Endothelial cell (in vitro differentiated cells): ENCODE measurements around the gene CBL. TPM values are rescaled to one million over a fixed set of nuclear protein-coding genes. Genes with fewer than 3 reads are reported as not detected.

Experiments
- DNase-seq: peaks from one replicate; pipeline ENCODE4 v3.0.0; 2021; ENCODE audit warnings: low spot score
- H3K27ac Mint-ChIP-seq: one replicate; pipeline ENCODE4 v1.8.0; 2021; ENCODE audit warnings: mixed read lengths, inconsistent platforms; ENCODE audit not compliant: unreplicated experiment
- H3K27me3 Mint-ChIP-seq: one replicate; pipeline ENCODE4 v1.8.0; 2021; ENCODE audit warnings: mild to moderate bottlenecking, moderate library complexity, mixed read lengths, inconsistent platforms; ENCODE audit not compliant: unreplicated experiment
- H3K36me3 Mint-ChIP-seq: one replicate; pipeline ENCODE4 v1.8.0; 2021; ENCODE audit warnings: mild to moderate bottlenecking, low read depth, mixed read lengths, inconsistent platforms; ENCODE audit not compliant: unreplicated experiment
- H3K4me1 Mint-ChIP-seq: one replicate; pipeline ENCODE4 v1.8.0; 2021; ENCODE audit warnings: mild to moderate bottlenecking, mixed read lengths, inconsistent platforms; ENCODE audit not compliant: unreplicated experiment
- H3K4me3 Mint-ChIP-seq: one replicate; pipeline ENCODE4 v1.8.0; 2021; ENCODE audit warnings: mild to moderate bottlenecking, mixed read lengths, inconsistent platforms; ENCODE audit not compliant: unreplicated experiment
- H3K9me3 Mint-ChIP-seq: one replicate; pipeline ENCODE4 v1.8.0; 2021; ENCODE audit warnings: mixed read lengths, inconsistent platforms; ENCODE audit not compliant: unreplicated experiment
- total RNA-seq: library from RNA; stranded (reverse); fragmentation: NEBNext Ultra II Directional; extraction: Animal tissue kit (Norgen Biotek cat#: 25700); gene quantifications from one replicate; pipeline ENCODE4 v1.2.1, GENCODE V29; 2021; ENCODE audit not compliant: unreplicated experiment
- TF ChIP-seq, protein P1 (sequence below): fragments of 200-600 bp; sonication (generic); IDR thresholded peaks from one replicate; pipeline ENCODE4 v1.5.0; 2021; ENCODE audit warnings: antibody characterized with exemption; ENCODE audit not compliant: unreplicated experiment

CBL gene
- total RNA-seq, 1 donor from 2014 or later: 47.5 TPM

DNA sequence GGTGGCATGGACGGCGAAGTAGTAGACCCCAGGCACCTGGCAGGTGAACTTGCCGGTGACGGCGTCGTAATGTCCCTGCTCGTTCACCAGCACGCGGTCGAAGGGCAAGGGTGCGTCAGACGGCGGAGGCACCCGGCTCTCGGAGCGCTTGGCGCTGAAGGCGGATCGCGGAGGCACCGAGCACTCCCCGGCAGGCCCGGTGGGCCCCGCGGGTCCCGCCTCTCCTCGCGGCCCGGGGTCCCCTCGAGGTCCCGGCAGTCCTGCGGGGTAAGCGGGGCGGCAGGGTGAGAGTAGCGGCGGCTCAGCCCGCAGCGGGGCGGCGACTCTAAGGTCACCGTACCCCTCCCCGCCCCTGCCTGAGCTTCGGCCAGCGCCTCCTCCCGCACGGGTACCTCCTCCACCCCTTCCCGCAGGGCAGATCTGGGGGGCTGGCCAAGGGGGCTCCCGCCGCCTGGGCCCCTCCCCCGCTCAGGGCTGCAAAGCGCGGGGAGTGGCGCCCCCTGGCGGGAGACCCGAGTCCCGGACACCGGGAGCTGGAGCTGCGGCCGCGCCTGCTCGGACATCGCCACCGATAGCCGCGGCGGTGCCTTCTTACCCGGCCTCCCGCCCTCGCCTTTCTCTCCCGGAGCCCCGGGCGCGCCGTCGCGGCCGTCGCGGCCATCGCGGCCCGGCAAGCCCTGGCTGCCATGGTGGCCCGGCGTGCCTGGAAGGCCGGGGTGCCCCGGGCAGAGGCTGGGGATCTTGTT lies 133.6 kb downstream of the CBL start:
- DNase-seq: peak; percentile 80
- Mint-ChIP-seq H3K36me3 (no peaks in the 10 kb centered on the region), H3K9me3 (no peaks in the 10 kb centered on the region), H3K27me3 (peaks cover 21% of the 10 kb centered on the region), H3K4me3 (peak overlapping the region; percentile 37), H3K4me1 (peaks cover 46% of the 10 kb centered on the region), H3K27ac (no peak overlapping the region)
- TF ChIP-seq, protein P1, sequence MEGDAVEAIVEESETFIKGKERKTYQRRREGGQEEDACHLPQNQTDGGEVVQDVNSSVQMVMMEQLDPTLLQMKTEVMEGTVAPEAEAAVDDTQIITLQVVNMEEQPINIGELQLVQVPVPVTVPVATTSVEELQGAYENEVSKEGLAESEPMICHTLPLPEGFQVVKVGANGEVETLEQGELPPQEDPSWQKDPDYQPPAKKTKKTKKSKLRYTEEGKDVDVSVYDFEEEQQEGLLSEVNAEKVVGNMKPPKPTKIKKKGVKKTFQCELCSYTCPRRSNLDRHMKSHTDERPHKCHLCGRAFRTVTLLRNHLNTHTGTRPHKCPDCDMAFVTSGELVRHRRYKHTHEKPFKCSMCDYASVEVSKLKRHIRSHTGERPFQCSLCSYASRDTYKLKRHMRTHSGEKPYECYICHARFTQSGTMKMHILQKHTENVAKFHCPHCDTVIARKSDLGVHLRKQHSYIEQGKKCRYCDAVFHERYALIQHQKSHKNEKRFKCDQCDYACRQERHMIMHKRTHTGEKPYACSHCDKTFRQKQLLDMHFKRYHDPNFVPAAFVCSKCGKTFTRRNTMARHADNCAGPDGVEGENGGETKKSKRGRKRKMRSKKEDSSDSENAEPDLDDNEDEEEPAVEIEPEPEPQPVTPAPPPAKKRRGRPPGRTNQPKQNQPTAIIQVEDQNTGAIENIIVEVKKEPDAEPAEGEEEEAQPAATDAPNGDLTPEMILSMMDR: peak; percentile 99

DNA sequence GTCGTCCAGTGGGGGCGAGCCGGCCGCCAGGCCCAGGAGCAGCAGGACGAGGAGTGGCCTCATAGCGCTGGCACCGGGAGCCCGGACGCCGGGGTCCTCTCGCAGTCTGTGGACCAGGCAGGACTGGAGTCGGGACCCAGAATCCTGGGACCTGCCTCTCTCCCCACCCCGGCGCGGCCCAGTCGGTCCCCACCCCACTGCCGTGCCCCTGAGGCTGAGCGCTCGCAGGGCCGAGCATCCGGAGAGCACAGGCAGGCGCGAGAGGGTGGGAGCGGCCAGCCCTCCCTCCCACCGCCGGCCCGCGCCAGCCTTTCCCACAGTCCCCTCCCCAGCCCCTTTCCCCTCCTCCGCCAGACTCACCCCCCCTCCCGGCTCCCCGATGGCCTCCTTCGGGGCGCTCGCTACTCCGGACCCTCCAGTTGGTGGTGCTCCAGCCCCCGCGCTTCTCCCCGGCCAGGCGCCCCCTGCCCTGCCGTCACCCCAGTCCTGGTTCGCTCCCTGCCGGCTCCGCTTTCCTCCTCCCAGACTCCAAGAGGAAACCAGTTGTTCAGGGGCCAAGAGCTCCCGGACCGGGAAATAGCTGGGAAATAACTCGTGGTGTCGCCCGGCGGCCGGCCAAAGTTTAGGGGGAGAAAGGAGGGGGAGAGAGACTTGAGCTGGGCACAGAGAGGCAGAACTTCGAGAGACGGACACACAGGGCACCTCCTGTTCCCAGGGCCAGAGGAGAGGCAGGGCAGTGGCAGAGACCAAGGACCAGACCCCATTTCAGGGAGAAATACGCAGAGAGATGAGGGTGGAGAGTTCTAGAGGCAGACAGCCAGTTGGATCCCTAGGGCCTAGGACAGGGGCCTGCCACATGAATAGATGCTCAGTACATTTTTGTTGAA lies 134.4 kb downstream of the CBL start, which contains the start of gene C1QTNF5:
Gene C1QTNF5 (minus strand): TSS at position 549 of the 887 bp plus-strand sequence. CDS start 486 bp downstream, at position 63.
- Mint-ChIP-seq H3K27ac (peak within 1 kb of the TSS; percentile 72), H3K27me3 (peaks cover 23% of the 10 kb centered on the region), H3K9me3 (no peaks in the 10 kb centered on the region), H3K4me1 (peaks cover 38% of the 10 kb centered on the region), H3K36me3 (no peaks in the 10 kb centered on the region), H3K4me3 (peak within 1 kb of the TSS; percentile 85)
- TF ChIP-seq, protein P1: no peak
- peak; percentile 60 for DNase-seq

DNA sequence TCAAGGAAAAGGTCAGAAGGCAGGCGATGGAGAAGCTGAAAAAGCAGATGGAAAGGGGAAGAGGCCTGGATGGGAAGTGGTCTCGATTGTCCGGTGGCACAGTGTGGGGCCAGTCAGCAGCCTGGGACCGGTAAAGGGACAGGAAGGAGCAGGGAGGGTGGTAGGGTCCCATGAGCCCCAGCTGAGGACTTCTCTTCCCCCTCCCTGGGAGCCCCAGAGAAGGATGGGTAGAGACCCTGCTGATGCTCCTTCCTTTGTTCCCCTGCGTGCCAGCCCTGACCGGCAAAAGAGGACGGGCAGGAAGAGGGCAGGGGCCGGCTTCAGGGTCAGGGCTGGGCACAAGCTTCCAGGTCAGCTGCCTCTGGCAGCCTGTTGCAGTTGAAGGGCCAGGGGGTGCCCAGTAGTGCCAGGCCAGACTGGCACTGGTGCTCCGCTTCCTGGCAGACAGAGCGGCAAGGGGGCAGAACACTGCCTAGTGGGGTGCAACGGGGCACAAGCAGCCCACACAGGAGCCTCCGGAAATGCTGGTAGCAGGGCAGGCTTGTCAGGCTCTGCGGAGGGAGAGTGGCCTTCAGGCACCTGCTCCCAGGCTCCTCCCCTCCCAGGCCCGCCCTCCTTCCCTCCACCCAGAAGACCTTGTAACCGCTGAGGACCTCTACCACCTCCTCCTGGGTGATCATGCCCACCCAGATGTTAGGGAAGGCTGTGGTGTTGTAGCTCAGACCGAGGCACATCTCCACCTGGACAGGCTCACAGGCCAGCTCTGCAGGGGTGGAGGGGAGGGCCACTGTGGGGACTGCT lies 135.3 kb downstream of the CBL start:
- H3K4me3 Mint-ChIP-seq: peak overlapping the region; percentile 85
- peaks cover 23% of the 10 kb centered on the region for H3K27me3 Mint-ChIP-seq
- DNase-seq: no peak
- H3K36me3 Mint-ChIP-seq: no peaks in the 10 kb centered on the region
- peaks cover 33% of the 10 kb centered on the region for H3K4me1 Mint-ChIP-seq
- TF ChIP-seq, protein P1: no peak
- H3K9me3 Mint-ChIP-seq: no peaks in the 10 kb centered on the region
- peak overlapping the region; percentile 72 for H3K27ac Mint-ChIP-seq

DNA sequence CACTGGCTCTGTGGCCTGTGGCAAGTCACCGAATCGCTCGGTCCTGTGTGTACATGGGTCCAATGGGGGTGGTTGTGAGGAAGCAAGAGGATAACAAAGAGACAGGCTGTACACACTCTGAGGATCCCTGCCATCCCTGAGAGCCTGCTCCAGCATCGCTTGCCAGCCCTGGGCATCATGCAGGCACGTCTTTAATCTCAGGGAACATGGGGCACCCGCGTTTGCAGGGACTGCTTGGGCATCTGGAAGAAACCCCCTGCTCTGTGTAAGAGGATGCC lies 135.8 kb downstream of the CBL start:
- Mint-ChIP-seq H3K4me1 (peaks cover 29% of the 10 kb centered on the region), H3K36me3 (no peaks in the 10 kb centered on the region), H3K27me3 (peaks cover 26% of the 10 kb centered on the region), H3K9me3 (no peaks in the 10 kb centered on the region), H3K27ac (peak overlapping the region; percentile 13), H3K4me3 (no peak overlapping the region)
- TF ChIP-seq, protein P1: no peak
- no peak for DNase-seq
